GM12878 (cell line): ENCODE data around the gene FREM2.

Experiments used
- CTCF ChIP-seq, 3 experiments: IDR thresholded peaks in 2 of 3; conservative IDR thresholded peaks in 1 of 3; 2 replicates each; pipeline ENCODE4 v1.5.1; 2011; ENCODE audit warnings: low read depth in 3 of 3, low read length in 3 of 3, mild to moderate bottlenecking in 3 of 3, control low read depth in 2 of 3, moderate library complexity in 2 of 3, inconsistent platforms in 1 of 3, mixed read lengths in 1 of 3; ENCODE audit not compliant: control insufficient read depth in 2 of 3, insufficient read depth in 1 of 3; ENCODE audit errors: extremely low read depth in 1 of 3
- EP300 ChIP-seq, 2 experiments: fragments of 150-350 bp in 1 of 2; IDR thresholded peaks; 2 replicates each; pipeline ENCODE4 v1.6.1; 2011 to 2012; ENCODE audit warnings: low read depth in 2 of 2, low read length in 2 of 2, borderline replicate concordance in 1 of 2, improper control_type of control experiment in 1 of 2, inconsistent platforms in 1 of 2; ENCODE audit not compliant: control insufficient read depth in 1 of 2
- JUNB ChIP-seq: IDR thresholded peaks from 2 replicates; pipeline ENCODE4 v1.6.1; 2016; ENCODE audit warnings: antibody characterized with exemption, mild to moderate bottlenecking
- POLR2A ChIP-seq: IDR thresholded peaks from 2 replicates; pipeline ENCODE4 v1.6.1; 2011; ENCODE audit warnings: low read depth, mild to moderate bottlenecking, low read length
- POLR2AphosphoS5 ChIP-seq: IDR thresholded peaks from 2 replicates; pipeline ENCODE4 v1.6.1; 2011; ENCODE audit warnings: mild to moderate bottlenecking, low read length, inconsistent platforms
- RBBP5 ChIP-seq: fragments of 200-600 bp; sonication (generic); conservative IDR thresholded peaks from 2 replicates; pipeline ENCODE4 v1.6.1; 2016
- REST ChIP-seq: IDR thresholded peaks from 2 replicates; pipeline ENCODE4 v1.6.1; 2012; ENCODE audit warnings: mild to moderate bottlenecking, low read depth, low read length
- SIN3A ChIP-seq: IDR thresholded peaks from 2 replicates; pipeline ENCODE4 v1.6.1; 2012; ENCODE audit warnings: low read depth, low read length, improper control_type of control experiment
- SP1 ChIP-seq: IDR thresholded peaks from one replicate; pipeline ENCODE4 v1.6.1; 2011; ENCODE audit warnings: low read depth, low read length
- STAT3 ChIP-seq: IDR thresholded peaks from 2 replicates; pipeline ENCODE4 v1.6.1; 2011; ENCODE audit warnings: low read depth, low read length, improper control_type of control experiment
- TAF1 ChIP-seq: IDR thresholded peaks from 2 replicates; pipeline ENCODE4 v1.6.1; 2011; ENCODE audit warnings: mild to moderate bottlenecking, low read depth, low read length, borderline replicate concordance
- ZBTB33 ChIP-seq: fragments of 450-650 bp; IDR thresholded peaks from 2 replicates; pipeline ENCODE4 v1.6.1; 2017; ENCODE audit warnings: mild to moderate bottlenecking
- ZNF274 ChIP-seq: IDR thresholded peaks from one replicate; pipeline ENCODE4 v1.8.0; 2011; ENCODE audit not compliant: insufficient read length, insufficient read depth
- ZSCAN29 ChIP-seq: fragments of 450-650 bp; IDR thresholded peaks from 2 replicates; pipeline ENCODE4 v1.6.1; 2017; ENCODE audit warnings: mild to moderate bottlenecking, moderate library complexity

- TF ChIP-seq ZSCAN29: no peak
- TF ChIP-seq POLR2AphosphoS5: no peak
- no peak for TF ChIP-seq RBBP5
- TF ChIP-seq ZNF274: no peak
- no peak for TF ChIP-seq STAT3
- TF ChIP-seq TAF1: no peak
- no peak for TF ChIP-seq CTCF (IDR thresholded peaks at IDR 0.05 in 2 of 3, conservative IDR thresholded peaks at IDR 0.05 in 1 of 3; ENCODE audit: control insufficient read depth in 2 of 3, extremely low read depth in 1 of 3, insufficient read depth in 1 of 3, low read depth in 3 of 3, low read length in 3 of 3)
- TF ChIP-seq REST: no peak
- TF ChIP-seq JUNB: no peak
- TF ChIP-seq SIN3A: no peak
- no peak for TF ChIP-seq ZBTB33
- TF ChIP-seq EP300 (IDR thresholded peaks at IDR 0.05; ENCODE audit: borderline replicate concordance in 1 of 2, control insufficient read depth in 1 of 2, low read depth in 2 of 2, low read length in 2 of 2): no peak
- TF ChIP-seq POLR2A: no peak
- no peak for TF ChIP-seq SP1
Measured at GRCh38 chr13:38669234-38669964, 17.5 kb upstream of the FREM2 start.
